HG03378 (cell line): ENCODE measurements around the gene PSMB9.
A peak's percentile ranks its signal among the peaks of the same experiment; 100 is the strongest.

Experiments
- ATAC-seq: cut with Tn5 transposase; IDR thresholded peaks from one replicate; pipeline ENCODE4 v1.9.1; 2021; ENCODE audit warnings: mild to moderate bottlenecking, moderate library complexity; ENCODE audit not compliant: unreplicated experiment

The PSMB9 gene

DNA sequence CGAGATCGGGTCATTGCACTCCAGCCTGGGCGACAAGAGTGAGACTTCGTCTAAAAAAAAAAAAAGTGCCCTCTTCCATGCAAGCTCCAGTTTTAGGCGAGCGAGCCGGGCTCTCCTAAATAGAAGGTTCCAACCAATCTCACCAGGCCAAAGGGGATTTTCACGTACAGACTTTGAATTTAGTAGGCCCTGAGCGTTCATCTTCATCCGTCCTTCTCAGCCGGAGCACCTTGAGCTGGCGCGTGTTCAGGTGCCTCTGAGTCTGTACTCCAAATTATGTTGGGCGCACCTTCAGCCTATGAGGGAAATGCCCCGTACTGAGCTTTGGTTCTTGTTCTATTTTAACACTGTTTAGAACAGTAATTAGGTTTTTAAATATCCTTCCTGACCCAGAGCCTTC, 14.6 kb upstream of the PSMB9 start:
- no peak for ATAC-seq

DNA sequence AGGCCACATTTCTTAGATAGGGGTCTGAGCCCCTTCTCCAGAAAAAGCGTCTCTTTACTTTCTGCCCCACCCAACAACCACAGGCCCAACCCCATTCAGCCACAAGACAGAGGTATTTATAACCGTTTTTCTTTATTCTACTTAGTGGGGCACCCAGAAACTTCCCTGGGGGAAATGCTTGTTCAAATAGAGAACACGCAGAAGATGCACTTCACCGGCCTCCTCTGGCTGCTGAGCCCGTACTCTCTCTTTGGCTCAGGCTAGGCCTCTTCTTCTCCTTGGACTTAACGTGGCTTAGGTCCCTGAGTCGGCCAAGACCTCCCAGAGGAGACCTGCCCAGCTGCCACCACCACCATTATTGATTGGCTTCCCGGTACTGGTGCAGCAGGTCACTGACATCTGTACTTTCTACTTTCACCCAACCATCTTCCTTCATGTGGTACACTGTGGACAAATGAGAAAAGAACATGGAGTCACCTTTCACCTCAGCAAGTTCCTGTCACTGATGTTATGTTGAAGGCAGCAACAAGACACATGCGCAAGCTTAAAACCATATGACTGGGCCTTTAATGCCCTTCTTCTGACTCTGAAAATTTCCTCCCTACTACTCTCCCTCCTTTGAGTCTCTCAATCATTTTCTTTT, 13.3 kb upstream of the PSMB9 start:
- ATAC-seq: no peak

DNA sequence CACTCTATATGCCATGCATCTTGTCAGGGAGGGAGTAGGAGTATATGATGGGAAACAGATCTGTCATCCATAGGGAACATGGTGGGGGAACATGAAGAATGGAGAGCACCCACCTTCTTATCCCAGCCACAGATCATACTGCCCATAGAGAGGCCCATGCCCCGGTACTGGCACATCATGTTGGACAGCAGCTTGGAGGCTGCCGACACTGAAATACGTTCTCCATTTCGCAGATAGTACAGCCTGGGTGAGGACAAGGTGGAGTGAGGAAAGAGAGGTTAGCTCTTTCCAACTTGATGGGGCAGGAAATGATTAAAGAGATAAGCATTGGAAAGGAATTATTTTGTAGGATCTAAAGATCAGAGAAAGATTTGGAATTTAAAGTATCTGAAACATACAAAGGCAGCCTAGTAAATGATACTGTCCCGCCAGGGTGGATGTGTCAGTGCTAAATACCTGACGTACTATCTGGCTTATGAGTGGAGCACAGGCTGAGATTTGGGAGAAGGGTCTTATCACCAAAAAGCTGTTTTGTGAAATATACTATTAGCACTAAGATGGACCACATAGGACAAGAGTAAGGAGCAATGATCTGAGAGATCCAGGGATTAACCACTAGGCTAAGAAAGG, 11.9 kb upstream of the PSMB9 start:
- no peak for ATAC-seq

DNA sequence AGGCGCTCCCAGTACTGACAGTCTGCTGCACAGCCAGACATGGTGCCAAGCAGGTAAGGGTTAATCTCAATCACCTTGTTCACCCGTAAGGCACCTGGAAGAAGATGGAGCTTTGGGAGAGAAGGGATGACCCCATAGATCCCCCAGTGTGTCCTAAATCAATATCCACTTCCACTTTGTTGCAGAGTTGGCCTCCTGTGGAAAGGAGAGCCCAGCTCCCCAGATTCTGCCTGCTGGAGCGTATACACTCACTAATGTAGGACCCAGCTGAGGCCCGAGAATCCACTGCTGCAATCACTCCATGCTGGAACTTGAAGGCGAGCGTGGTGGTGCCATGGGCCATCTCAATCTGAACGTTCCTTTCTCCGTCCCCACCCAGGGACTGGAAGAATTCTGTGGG, 11.3 kb upstream of the PSMB9 start:
- ATAC-seq: no peak

DNA sequence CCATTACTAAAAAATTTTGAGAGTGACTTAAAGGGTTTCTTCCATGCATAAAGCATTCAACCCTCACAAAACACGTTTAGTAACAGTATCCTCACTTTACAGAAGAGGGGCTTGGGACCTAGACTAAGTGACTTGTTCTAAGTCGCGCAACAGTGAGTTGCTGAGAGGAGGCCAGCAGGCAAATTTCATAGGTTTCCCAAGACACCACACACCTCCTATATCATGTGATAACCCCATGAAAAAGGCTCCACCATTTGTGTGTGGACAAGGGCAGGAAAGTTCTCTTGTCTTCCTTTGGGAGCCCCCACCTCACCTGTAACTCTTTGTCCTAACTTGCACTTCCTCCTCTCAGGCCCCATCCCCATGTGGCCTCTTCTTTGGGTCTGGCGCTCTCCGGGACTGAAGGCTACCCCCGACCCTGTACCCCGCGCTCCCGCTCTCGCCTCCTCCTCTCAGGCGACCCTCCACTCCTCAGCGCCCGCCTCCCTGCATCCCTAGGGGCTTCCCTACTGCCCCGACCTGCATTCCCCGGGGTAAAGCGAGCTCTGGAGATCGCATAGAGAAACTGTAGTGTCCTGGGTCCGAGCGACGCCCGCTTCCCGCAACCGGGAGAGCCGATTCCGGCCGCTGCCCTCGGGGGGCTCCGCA, 10.5 kb upstream of the PSMB9 start:
- ATAC-seq: no peak

DNA sequence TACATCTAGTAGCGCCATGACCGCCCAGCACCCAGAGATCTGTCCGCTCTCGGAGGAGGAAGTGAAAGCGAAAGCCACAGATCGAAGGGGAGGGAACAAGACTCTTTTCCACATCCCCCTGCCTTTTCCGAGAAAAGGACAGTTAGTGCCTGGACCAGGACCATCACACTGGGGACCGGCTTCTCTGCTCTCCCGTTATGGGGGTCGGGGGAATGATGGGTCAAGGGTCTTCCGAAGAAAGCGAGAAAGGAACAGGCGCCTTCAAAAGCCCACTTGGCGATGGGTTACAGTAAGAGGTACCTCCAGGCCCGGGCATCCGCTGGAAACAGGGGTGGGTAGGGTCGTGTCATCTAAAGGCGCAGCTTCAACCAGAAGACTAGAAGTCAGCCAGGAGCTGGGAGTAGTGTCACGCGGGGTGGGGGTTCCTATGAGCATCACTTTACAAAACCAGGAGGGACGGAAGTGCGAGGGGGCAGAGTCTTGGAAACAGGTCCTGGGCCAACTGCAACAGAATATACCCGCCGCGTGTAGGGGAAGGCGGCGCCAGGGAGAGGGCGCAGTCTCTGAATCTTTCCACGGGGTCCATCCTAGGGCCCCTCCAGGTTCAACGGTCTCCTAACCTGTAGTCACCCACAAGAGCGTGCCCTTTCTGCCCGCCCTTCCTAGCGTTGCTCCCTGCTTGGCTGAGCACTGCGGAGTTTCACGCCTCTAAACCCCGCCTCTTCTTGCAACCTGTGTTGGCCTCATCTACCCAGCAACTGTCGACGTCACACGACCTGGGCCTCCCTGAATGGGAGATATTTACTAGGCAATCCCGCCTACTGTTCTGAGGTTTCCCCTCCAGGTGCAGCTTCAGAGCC, 9.8 kb upstream of the PSMB9 start, which contains the start of gene PSMB8:
Gene PSMB8 (minus strand): TSS at position 69 of the 860 bp plus-strand sequence. CDS start 51 bp downstream, at position 18.
- ATAC-seq: peak; percentile 58

DNA sequence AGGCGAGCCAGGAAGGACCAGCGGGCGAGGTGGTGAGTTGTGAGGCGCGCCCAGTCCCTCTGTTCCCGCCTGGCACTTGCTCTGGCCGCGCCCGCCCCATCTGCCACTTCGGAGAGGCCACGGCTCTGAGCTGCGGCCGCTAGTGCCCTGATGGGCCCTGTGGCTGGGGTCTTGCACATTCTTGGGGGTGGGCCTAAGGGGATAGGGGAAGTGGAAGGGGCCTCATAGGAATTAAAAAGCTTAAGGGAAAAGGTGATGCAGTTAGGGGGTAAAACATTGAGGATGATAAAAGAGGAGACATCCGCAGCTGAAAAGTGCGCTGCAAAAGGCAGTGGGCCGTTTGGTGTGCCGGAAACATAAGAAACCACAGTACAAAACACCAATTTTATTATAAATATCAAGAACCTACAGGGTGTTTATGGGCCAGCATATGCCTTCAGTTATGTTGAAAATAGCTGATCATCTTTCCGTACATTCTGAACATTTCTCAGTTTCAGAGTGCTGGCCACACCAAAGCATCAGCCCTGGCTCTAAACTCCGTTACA, 9.1 kb upstream of the PSMB9 start:
- peak; percentile 8 for ATAC-seq

DNA sequence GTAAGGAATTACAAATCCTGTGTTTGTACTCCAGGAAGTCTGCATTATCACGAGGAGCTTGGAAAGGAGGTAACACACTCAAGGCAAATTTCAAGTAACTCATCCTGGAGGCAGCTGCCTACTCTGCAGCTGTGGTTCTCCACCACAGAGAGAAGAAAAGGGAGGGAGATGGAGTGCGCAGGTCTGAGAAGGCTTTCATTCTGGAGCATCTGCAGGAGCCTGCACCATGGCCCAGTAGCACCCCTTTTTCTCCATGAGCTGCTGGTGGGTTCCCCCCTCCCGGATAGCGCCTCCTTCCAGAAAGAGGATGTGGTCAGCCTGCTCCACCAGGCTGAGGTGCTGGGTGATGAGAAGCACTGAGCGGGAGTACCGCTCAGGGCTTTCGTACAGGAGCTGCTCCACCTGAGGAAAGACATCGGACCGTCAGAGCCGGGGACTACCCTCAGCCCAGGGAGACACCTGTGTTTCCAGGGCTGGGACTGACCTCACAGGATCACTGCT, 8.6 kb upstream of the PSMB9 start:
- no peak for ATAC-seq

DNA sequence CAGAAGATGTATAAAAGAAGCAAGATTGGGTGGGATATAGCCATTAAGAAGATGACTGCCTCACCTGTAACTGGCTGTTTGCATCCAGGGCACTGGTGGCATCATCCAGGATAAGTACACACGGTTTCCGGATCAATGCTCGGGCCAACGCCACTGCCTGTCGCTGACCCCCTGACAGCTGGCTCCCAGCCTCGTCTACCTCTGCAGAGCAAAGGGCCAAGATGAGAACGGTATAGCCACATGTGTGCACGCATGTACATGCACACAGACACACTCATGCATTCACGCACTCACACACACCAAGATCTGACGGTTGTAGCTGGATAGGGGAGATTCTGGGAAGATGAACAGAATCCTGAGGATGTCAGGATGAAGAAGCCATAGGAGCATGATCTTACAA, 7.0 kb upstream of the PSMB9 start:
- ATAC-seq: no peak

DNA sequence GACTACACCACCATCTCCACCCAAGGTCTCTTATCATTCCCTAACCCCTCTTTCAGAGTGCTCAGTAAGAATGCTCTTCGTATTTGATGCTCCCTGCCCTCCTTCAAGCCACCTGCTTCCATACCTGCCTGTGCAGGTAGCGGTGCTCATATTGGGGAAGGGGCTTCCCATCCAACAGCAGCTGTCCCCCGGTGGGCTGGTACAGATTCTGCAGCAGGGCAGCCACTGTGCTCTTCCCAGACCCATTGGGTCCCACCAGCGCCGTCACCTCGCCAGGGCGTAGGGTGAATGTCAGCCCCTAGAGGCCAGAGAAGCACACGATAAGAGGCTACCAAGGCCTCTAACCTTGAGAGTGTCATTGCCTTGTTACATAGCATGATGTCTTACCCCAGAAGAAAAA, 6.2 kb upstream of the PSMB9 start:
- no peak for ATAC-seq

DNA sequence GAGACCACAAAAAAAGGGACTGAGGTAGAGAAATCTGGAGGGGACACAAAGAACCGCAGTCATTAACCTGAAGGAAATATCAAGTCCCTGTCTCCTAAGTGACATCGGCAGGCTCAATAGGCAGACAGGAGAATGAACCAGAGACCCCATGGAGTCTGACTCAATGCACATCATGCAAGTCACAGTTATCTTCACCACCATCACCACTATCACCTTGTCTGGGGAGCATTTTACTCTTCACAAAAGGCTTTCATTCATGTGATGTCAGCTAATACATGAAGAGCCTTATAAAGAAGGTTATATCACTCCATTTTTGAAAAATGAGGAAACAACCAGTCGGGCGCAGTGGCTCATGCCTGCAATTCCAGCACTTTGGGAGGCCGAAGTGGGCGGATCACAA, 4.9 kb upstream of the PSMB9 start:
- no peak for ATAC-seq

DNA sequence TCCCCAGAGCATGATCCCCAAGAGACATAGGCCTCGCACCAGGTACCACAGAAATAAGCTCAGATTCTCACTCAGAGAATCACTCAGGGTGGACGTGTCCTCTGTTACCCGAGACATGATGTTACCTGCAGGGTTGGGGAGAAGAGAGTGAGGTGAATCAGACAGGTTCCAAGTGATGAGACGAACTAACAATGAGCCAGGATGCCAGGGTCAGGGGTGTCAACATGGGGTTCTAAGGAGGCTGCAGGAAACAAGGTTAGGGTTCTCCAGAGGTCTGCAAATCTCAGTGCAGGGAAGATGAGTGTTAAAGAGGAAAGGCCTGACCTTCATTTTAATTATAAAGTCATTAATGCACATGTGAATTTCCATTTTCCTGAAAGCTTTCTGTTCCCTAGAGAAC, 3.0 kb upstream of the PSMB9 start:
- ATAC-seq: no peak

DNA sequence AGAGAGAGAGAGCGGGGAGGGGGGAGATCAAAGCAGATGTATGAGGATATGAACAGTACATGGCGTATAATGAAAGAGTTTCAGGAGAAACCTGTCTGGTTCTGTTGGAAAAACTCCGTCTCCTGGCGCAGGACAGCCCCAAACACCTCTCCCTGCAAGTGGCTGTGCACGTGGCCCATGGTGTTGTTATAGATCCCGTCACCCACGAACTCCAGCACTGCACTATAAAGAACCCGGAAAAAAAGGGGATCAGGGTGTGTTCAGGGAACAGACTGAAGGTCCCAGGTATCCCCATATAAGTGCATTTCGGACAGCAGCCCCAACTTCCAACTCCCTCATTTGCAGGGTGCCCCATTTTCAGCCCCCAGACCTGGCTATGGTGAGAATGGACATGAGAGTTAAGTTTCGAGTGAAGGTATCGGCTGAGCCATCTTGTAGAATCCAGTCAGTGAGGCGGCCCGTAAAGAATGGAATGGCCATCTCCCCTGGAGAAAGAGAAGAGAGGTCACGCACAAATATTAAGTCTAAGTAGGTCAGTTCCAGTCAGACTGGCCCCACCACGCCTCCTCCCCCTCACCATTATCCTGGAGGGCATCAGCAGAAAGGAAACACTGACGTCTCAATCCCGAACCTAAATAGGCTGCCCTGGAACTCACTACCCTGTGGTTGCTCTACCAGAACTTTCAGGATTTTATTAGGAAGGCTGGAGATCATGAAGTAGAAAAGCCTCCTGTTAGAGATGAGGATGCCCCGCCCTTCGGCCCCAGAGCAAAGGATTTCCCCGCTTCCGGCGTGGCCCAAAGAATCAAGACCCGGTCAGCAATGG, 1.8 kb upstream of the PSMB9 start:
- ATAC-seq: peak; percentile 15

DNA sequence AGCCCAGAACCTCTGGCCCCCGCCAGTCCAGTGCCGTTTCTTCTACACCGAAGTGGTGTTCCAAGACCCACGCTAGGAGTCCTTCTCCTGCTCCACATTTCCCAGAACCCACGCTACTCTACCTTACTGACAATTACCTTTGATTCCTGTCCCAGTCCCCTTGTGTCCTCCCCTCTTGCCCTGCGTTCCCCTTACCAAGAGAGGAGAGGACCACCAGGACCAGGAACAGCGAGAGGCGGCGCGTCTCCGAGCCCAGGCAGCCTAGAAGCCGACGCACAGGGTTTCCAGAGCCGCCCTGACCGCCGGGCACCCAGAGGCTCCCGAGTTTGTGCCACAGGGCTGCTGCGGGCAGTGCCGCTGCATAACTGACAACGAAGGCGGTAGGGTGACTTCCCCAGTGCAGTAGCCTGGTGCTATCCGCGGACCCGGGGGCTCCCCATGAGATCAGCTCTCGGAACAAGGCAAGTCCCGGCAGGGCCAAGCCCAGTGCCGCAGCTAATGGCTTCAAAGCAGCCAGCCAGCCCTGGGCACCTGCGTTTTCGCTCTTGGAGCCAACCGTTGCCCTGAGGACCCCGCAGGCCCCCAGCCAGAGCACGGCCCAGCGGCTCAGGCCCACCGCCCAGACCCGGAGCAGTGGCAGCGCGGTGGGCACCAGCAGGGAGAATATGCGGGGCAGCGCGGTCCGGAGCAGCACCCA, 1.0 kb upstream of the PSMB9 start:
- ATAC-seq: peak; percentile 18

DNA sequence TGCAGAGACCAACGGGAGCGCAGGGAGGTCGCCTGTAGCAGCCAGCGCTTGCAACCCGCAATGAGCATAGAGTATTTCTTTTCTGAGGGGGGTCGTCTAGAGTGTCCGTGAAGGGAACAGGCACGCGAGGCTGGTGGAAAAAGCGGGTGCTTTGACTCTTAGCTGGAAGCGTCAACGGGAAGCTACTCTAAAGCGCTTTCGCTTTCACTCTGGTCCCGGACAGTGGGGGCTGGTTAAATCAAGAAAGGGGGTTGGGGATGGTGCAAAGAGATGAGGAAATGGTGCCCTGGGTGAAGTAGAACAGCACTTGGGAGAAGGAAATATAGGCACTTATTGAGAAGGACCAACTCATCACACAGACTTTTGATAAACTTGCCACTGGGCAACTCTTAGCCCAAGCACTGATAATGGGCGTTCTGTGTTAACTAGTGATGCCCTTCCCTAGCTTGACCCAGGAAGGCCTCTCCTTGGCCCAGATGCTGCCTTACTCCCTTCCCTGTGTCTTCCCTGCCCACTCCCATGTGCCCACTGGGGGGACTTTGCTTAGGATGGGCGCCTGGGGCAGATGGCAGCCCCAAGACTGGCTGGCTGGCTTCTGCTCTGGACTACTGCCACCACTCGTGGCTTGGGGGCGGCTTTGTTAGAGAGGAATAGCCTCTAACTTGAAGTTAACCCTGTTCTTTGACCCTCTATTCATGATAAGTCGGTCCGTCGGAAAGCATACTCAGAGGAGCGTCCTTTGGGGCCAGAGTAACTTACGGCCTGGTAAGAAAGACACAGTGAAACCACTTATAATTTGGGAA, 585 bp downstream of the PSMB9 start:
- ATAC-seq: peak; percentile 15

DNA sequence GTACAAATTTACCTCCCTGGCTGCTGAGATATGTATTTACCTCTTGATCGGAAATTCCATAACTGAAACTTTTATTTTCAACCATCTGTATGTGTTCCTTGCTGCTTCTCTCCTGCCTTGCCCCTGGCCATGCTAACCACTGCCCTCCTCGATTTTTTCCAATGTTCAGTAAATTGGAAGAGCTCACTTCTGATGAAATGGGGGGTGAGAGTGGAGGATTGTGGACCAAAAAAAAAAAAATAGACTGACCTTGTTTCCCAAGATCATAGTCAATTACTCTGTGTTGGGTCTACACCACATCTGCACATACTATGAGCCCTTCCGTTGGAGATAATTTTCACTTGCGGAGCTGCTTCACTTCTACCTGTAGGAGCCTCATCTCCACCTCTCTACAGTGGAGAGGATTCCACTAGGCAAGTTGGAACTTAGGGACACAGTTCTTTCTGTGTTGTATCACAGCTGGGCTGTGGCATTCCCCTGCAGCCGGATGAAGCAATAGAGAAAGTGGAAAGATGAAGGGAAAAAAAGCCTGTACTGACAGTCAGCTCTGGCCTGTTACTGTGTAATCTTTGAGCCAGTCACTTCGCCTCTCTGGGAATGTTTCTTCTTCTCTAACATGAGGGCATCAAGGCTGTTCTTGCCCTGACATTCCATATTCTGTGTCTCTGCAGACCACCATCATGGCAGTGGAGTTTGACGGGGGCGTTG, 1.6 kb downstream of the PSMB9 start:
- no peak for ATAC-seq

DNA sequence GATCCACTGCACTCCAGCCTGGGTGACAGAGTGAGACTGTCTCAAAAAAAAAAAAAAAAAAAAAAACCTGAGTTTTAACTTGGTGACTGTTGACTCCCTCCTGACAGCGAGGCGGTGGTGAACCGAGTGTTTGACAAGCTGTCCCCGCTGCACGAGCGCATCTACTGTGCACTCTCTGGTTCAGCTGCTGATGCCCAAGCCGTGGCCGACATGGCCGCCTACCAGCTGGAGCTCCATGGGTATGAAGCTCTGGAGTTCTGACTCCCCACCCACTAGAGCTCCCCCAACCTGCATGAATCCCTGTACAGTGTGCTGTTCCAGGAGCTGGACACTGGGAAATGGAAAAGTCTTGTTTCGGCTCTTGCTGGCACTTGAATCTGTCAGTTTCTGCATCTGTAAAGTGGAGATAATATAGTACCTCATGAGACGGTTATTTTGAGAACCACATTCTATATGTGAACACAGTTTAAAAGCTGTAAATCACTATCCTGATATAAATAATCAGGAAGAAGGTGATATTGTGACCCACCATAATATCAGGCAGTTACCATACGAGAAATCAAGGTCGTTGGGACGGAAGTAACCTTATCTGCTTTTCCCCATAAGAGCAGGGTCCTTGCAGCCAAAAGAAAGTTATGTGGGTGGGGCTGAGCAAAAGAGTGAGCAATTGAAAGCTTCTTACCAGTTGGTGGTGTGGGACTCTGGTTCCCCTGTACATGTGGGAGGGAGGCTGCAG, 3.3 kb downstream of the PSMB9 start:
- ATAC-seq: no peak
